Neuronal stem cell (in vitro differentiated cells): ENCODE measurements around the gene CKMT2.

ENCODE experiments used
- DNase-seq: peaks from one replicate; pipeline ENCODE4 v3.0.0-alpha.2; 2013; ENCODE audit warnings: low spot score
- H2AFZ ChIP-seq: one replicate; pipeline ENCODE4 v1.6.1; 2013; ENCODE audit warnings: mild to moderate bottlenecking, low read length, inconsistent platforms
- H2AK5ac ChIP-seq: 2 replicates; pipeline ENCODE4 v1.6.1; 2013; ENCODE audit warnings: low read depth, mild to moderate bottlenecking, inconsistent platforms, low read length, moderate library complexity, mixed read lengths
- H2BK120ac ChIP-seq: 2 replicates; pipeline ENCODE4 v1.6.1; 2013; ENCODE audit warnings: low read depth, mild to moderate bottlenecking, inconsistent platforms, low read length, moderate library complexity, mixed read lengths
- H2BK12ac ChIP-seq: one replicate; pipeline ENCODE4 v1.6.1; 2013; ENCODE audit warnings: low read length, inconsistent platforms
- H2BK15ac ChIP-seq: 2 replicates; pipeline ENCODE4 v1.6.1; 2013; ENCODE audit warnings: mild to moderate bottlenecking, low read length, inconsistent platforms, mixed read lengths
- H2BK5ac ChIP-seq: one replicate; pipeline ENCODE4 v1.6.1; 2013; ENCODE audit warnings: inconsistent platforms, mild to moderate bottlenecking, low read length, moderate library complexity
- H3K14ac ChIP-seq: one replicate; pipeline ENCODE4 v1.6.1; 2013; ENCODE audit warnings: low read length, inconsistent platforms
- H3K18ac ChIP-seq: 2 replicates; pipeline ENCODE4 v1.6.1; 2013; ENCODE audit warnings: low read length, inconsistent platforms
- H3K23ac ChIP-seq: 2 replicates; pipeline ENCODE4 v1.6.1; 2013; ENCODE audit warnings: low read depth, mild to moderate bottlenecking, mixed read lengths, low read length, inconsistent platforms; ENCODE audit not compliant: poor library complexity
- H3K27ac ChIP-seq: replicated peaks from 3 replicates; pipeline ENCODE4 v1.5.1; 2013; ENCODE audit warnings: low read length, inconsistent platforms
- H3K27me3 ChIP-seq, 3 experiments: 2 replicates each; pipeline ENCODE4 v1.6.1; 2013; ENCODE audit warnings: low read length in 3 of 3, mild to moderate bottlenecking in 2 of 3, inconsistent platforms in 1 of 3, low read depth in 1 of 3, mixed read lengths in 1 of 3, moderate library complexity in 1 of 3; ENCODE audit not compliant: control insufficient read depth in 3 of 3, insufficient read depth in 3 of 3
- H3K36me3 ChIP-seq, 2 donors: replicated peaks in 1 of 2; 2 replicates each; pipeline ENCODE4 v1.6.1; 2013; ENCODE audit warnings: low read length in 2 of 2; ENCODE audit not compliant: control insufficient read depth in 2 of 2, insufficient read depth in 2 of 2
- H3K4ac ChIP-seq: 2 replicates; pipeline ENCODE4 v1.6.1; 2013; ENCODE audit warnings: inconsistent platforms, mild to moderate bottlenecking, low read length, moderate library complexity
- H3K4me1 ChIP-seq, 2 donors: 1 replicate in 1 of 2; 2 replicates in 1 of 2; pipeline ENCODE4 v1.6.1; 2013; ENCODE audit warnings: low read length in 2 of 2, low read depth in 1 of 2; ENCODE audit not compliant: control insufficient read depth in 2 of 2, insufficient read depth in 1 of 2
- H3K4me2 ChIP-seq: one replicate; pipeline ENCODE4 v1.6.1; 2013; ENCODE audit warnings: mild to moderate bottlenecking, low read length, inconsistent platforms; ENCODE audit not compliant: insufficient read depth, poor library complexity, severe bottlenecking
- H3K4me3 ChIP-seq, 2 donors: 2 replicates each; pipeline ENCODE4 v1.5.1; 2013; ENCODE audit warnings: low read length in 2 of 2, mild to moderate bottlenecking in 2 of 2, inconsistent platforms in 1 of 2, moderate library complexity in 1 of 2
- H3K79me1 ChIP-seq: one replicate; pipeline ENCODE4 v1.6.1; 2013; ENCODE audit warnings: low read depth, mild to moderate bottlenecking, inconsistent platforms, low read length, moderate library complexity
- H3K9ac ChIP-seq: one replicate; pipeline ENCODE4 v1.6.1; 2013; ENCODE audit warnings: mild to moderate bottlenecking, low read depth, low read length, inconsistent platforms; ENCODE audit not compliant: poor library complexity
- H3K9me3 ChIP-seq, 2 donors: replicated peaks in 1 of 2; 2 replicates each; pipeline versions ENCODE3 to v1.6.1; 2013; ENCODE audit warnings: low read length in 2 of 2, mild to moderate bottlenecking in 2 of 2, inconsistent platforms in 1 of 2, low read depth in 1 of 2, mixed read lengths in 1 of 2, moderate library complexity in 1 of 2; ENCODE audit not compliant: control insufficient read depth in 2 of 2, insufficient read depth in 1 of 2
- H4K8ac ChIP-seq: one replicate; pipeline ENCODE4 v1.6.1; 2013; ENCODE audit warnings: low read depth, mild to moderate bottlenecking, inconsistent platforms, low read length, moderate library complexity
- H4K91ac ChIP-seq: one replicate; pipeline ENCODE4 v1.6.1; 2013; ENCODE audit warnings: low read length, low read depth, mild to moderate bottlenecking, inconsistent platforms; ENCODE audit not compliant: poor library complexity
- WGBS, 2 donors: extraction: QIAGEN DNeasy Blood & Tissue Kit; methylation state at CpG; one replicate each; pipeline ENCODE4 v1.1.7; 2013; ENCODE audit warnings: missing lambda C conversion rate in 2 of 2, mixed read lengths in 1 of 2; ENCODE audit not compliant: insufficient read length in 2 of 2, insufficient replicate concordance in 1 of 2; ENCODE audit errors: extremely low coverage in 2 of 2; 5-methylcytosine and 5-hydroxymethylcytosine counted together

CKMT2 gene

GRCh38 chr5:81246697-81247096 is 13.6 kb downstream of the CKMT2 start:
- DNase-seq: no peak
- no peak overlapping the region for H3K23ac ChIP-seq
- peaks cover 4% of the 10 kb centered on the region for H3K79me1 ChIP-seq
- H2BK5ac ChIP-seq: no peak overlapping the region
- H3K4me2 ChIP-seq: no peak overlapping the region
- no peak overlapping the region for H2BK12ac ChIP-seq
- H2AK5ac ChIP-seq: peak overlapping the region; percentile 51
- H3K27me3 ChIP-seq: no peaks in the 10 kb centered on the region
- no peak overlapping the region for H3K14ac ChIP-seq
- H4K8ac ChIP-seq: no peak overlapping the region
- no peak overlapping the region for H3K4ac ChIP-seq
- H3K27ac ChIP-seq: no peak overlapping the region
- WGBS, 2 donors: no CpG with 5 or more reads among the region's 6 CpGs
- H3K9me3 ChIP-seq: peaks cover 3 to 20% of the 10 kb centered on the region in 2 donors
- no peak overlapping the region for H4K91ac ChIP-seq
- H3K9ac ChIP-seq: no peak overlapping the region
- no peak overlapping the region for H2BK15ac ChIP-seq
- peaks cover 0 to 23% of the 10 kb centered on the region in 2 donors for H3K4me1 ChIP-seq
- H2BK120ac ChIP-seq: no peak overlapping the region
- peak overlapping the region; percentile 8 for H3K18ac ChIP-seq
- no peak overlapping the region for H3K4me3 ChIP-seq
- no peak overlapping the region for H2AFZ ChIP-seq
- H3K36me3 ChIP-seq: peaks cover 4 to 12% of the 10 kb centered on the region in 2 donors

- no peak overlapping the region for H2BK12ac ChIP-seq
- no peak overlapping the region for H3K18ac ChIP-seq
- H3K4me1 ChIP-seq: peaks cover 0 to 24% of the 10 kb centered on the region in 2 donors
- no peak overlapping the region for H4K8ac ChIP-seq
- no peak overlapping the region for H3K14ac ChIP-seq
- H3K4me2 ChIP-seq: no peak overlapping the region
- H3K4me3 ChIP-seq: no peak overlapping the region
- no peak overlapping the region for H3K4ac ChIP-seq
- H2BK5ac ChIP-seq: no peak overlapping the region
- peaks cover 4% of the 10 kb centered on the region for H3K79me1 ChIP-seq
- peaks cover 3 to 23% of the 10 kb centered on the region in 2 donors for H3K9me3 ChIP-seq
- peaks cover 4 to 12% of the 10 kb centered on the region in 2 donors for H3K36me3 ChIP-seq
- peak; percentile 47 for DNase-seq
- no peak overlapping the region for H4K91ac ChIP-seq
- H2BK15ac ChIP-seq: no peak overlapping the region
- H3K27ac ChIP-seq: no peak overlapping the region
- no peak overlapping the region for H2BK120ac ChIP-seq
- H3K27me3 ChIP-seq: no peaks in the 10 kb centered on the region
- H2AK5ac ChIP-seq: no peak overlapping the region
- H2AFZ ChIP-seq: no peak overlapping the region
- H3K23ac ChIP-seq: no peak overlapping the region
- WGBS, 2 donors: no CpG with 5 or more reads among the region's 3 CpGs
- H3K9ac ChIP-seq: no peak overlapping the region
Observed at GRCh38 chr5:81247441-81247972, 14.4 kb downstream of the CKMT2 start.

- no peak overlapping the region for H4K8ac ChIP-seq
- H3K4ac ChIP-seq: no peak overlapping the region
- no CpG with 5 or more reads among the region's 4 CpGs for WGBS, 2 donors
Observed at GRCh38 chr5:81249240-81249639, 16.1 kb downstream of the CKMT2 start.

DNA sequence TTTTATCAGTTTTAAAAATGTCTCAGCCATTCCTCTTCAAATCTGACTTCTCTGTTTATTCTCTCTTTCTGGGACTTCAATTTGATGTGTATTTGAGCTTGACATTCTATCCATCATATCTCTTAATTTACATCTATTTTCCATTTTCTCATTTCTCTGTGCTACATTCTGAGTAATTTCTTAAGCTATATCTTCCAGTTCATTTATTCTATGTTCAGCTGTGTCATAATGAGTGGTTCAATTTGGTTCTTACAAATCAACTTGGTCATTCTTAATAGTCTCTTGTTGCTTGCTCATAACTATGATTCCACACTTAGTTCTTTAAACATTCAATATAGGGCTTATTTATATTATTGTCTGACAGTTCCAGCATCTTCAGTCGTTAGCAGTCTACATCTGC is 16.9 kb downstream of the CKMT2 start:
- H2BK120ac ChIP-seq: no peak overlapping the region
- no peak overlapping the region for H2BK12ac ChIP-seq
- H4K91ac ChIP-seq: no peak overlapping the region
- H3K4me3 ChIP-seq: no peak overlapping the region
- H3K36me3 ChIP-seq: peaks cover 4 to 14% of the 10 kb centered on the region in 2 donors
- no peak overlapping the region for H4K8ac ChIP-seq
- H3K27me3 ChIP-seq: no peaks in the 10 kb centered on the region
- no peak overlapping the region for H3K9ac ChIP-seq
- no peak overlapping the region for H3K18ac ChIP-seq
- H2AK5ac ChIP-seq: no peak overlapping the region
- H2BK5ac ChIP-seq: no peak overlapping the region
- H3K4ac ChIP-seq: no peak overlapping the region
- H3K14ac ChIP-seq: no peak overlapping the region
- no peak overlapping the region for H2BK15ac ChIP-seq
- peaks cover 3 to 23% of the 10 kb centered on the region in 2 donors for H3K9me3 ChIP-seq
- no CpG with 5 or more reads among the region's 1 CpG for WGBS, 2 donors
- H2AFZ ChIP-seq: no peak overlapping the region
- peaks cover 7% of the 10 kb centered on the region for H3K79me1 ChIP-seq
- no peak overlapping the region for H3K27ac ChIP-seq
- H3K4me1 ChIP-seq: peaks cover 0 to 27% of the 10 kb centered on the region in 2 donors
- H3K23ac ChIP-seq: no peak overlapping the region
- no peak for DNase-seq
- H3K4me2 ChIP-seq: no peak overlapping the region

More at GRCh38 chr5:81249240-81249639, 16.1 kb downstream of the CKMT2 start:
- H3K4me1 ChIP-seq: peaks cover 0 to 28% of the 10 kb centered on the region in 2 donors
- H3K23ac ChIP-seq: no peak overlapping the region
- DNase-seq: no peak
- H3K27me3 ChIP-seq: no peaks in the 10 kb centered on the region
- H3K79me1 ChIP-seq: peaks cover 4% of the 10 kb centered on the region
- peaks cover 3 to 23% of the 10 kb centered on the region in 2 donors for H3K9me3 ChIP-seq
- H3K18ac ChIP-seq: no peak overlapping the region
- no peak overlapping the region for H3K4me3 ChIP-seq
- no peak overlapping the region for H2AFZ ChIP-seq
- peaks cover 4 to 15% of the 10 kb centered on the region in 2 donors for H3K36me3 ChIP-seq
- no peak overlapping the region for H2BK120ac ChIP-seq
- H2BK15ac ChIP-seq: no peak overlapping the region
- H3K27ac ChIP-seq: no peak overlapping the region
- H2BK12ac ChIP-seq: no peak overlapping the region
- no peak overlapping the region for H4K91ac ChIP-seq
- no peak overlapping the region for H2AK5ac ChIP-seq
- no peak overlapping the region for H3K4me2 ChIP-seq
- H3K14ac ChIP-seq: no peak overlapping the region
- H2BK5ac ChIP-seq: no peak overlapping the region
- no peak overlapping the region for H3K9ac ChIP-seq
